Activated CD4-positive, alpha-beta T cell treated with anti-CD3 and anti-CD28 coated beads, Interleukin-2, amount 10 ng/mL, durations not matched to agents 24 days and 14 days (primary cell): Measurements from ENCODE around the gene ZNF627. TPM values are rescaled to one million over a fixed set of nuclear protein-coding genes. Genes with fewer than 3 reads are reported as not detected.

Experiments used
- DNase-seq: peaks from one replicate; pipeline ENCODE4 v3.0.0; 2022
- H3K27ac Mint-ChIP-seq: one replicate; pipeline ENCODE4 v1.8.0; 2022; ENCODE audit warnings: mild to moderate bottlenecking, mixed read lengths
- H3K27me3 Mint-ChIP-seq: one replicate; pipeline ENCODE4 v1.8.0; 2022; ENCODE audit warnings: mixed read lengths
- H3K36me3 Mint-ChIP-seq: one replicate; pipeline ENCODE4 v1.8.0; 2022; ENCODE audit warnings: low read depth, mild to moderate bottlenecking, mixed read lengths
- H3K4me1 Mint-ChIP-seq: one replicate; pipeline ENCODE4 v1.8.0; 2021; ENCODE audit warnings: mixed read lengths
- H3K4me3 Mint-ChIP-seq: one replicate; pipeline ENCODE4 v1.8.0; 2022; ENCODE audit warnings: mild to moderate bottlenecking, moderate library complexity, mixed read lengths
- H3K9me3 Mint-ChIP-seq: one replicate; pipeline ENCODE4 v1.8.0; 2021; ENCODE audit warnings: mixed read lengths
- intact Hi-C: fragments of 100-400 bp; cut with micrococcal nuclease; formaldehyde crosslinking; loops from one replicate; pipeline ENCODE4 v1.15.1; 2023
- total RNA-seq: library from RNA; stranded (reverse); gene quantifications from 2 replicates; pipeline ENCODE4 v1.2.3, GENCODE V29; 2022

The ZNF627 gene
- total RNA-seq: 5.2 and 7.1 TPM in 2 replicates

GRCh38 chr19:11597202-11598102 is at the start of gene ZNF627:
Gene ZNF627 (plus strand): TSS chr19:11597483. CDS start chr19:11597628, 145 bp downstream.
- intact Hi-C loops: no loop called here
- H3K27me3 Mint-ChIP-seq: no peaks in the 10 kb centered on the region

GRCh38 chr19:11547929-11548700 is 49.2 kb upstream of the ZNF627 start:
- Mint-ChIP-seq H3K9me3 (no peaks in the 10 kb centered on the region), H3K27me3 (no peaks in the 10 kb centered on the region), H3K36me3 (peaks cover 4% of the 10 kb centered on the region), H3K4me3 (no peak overlapping the region), H3K27ac (no peak overlapping the region), H3K4me1 (no peaks in the 10 kb centered on the region)
- DNase-seq: no peak
- intact Hi-C loops: no loop called here

More at GRCh38 chr19:11597202-11598102, at the start of gene ZNF627:
- Mint-ChIP-seq H3K27ac (peak within 1 kb of the TSS; percentile 80), H3K4me1 (peaks cover 8% of the 10 kb centered on the region), H3K36me3 (peaks cover 19% of the 10 kb centered on the region), H3K4me3 (peak within 1 kb of the TSS; percentile 91), H3K9me3 (peaks cover 6% of the 10 kb centered on the region)
- DNase-seq: peak; percentile 99

- Mint-ChIP-seq H3K36me3 (peaks cover 12% of the 10 kb centered on the region), H3K27ac (no peak overlapping the region), H3K4me1 (peaks cover 7% of the 10 kb centered on the region)
Observed at GRCh38 chr19:11549386-11549953, 47.8 kb upstream of the ZNF627 start.

GRCh38 chr19:11550265-11550664 is 47.0 kb upstream of the ZNF627 start:
- Mint-ChIP-seq H3K27ac (no peak overlapping the region), H3K36me3 (peaks cover 13% of the 10 kb centered on the region), H3K4me3 (no peak overlapping the region), H3K9me3 (no peaks in the 10 kb centered on the region), H3K27me3 (no peaks in the 10 kb centered on the region), H3K4me1 (peaks cover 9% of the 10 kb centered on the region)
- DNase-seq: no peak
- intact Hi-C loops: no loop called here

More at GRCh38 chr19:11549386-11549953, 47.8 kb upstream of the ZNF627 start:
- Mint-ChIP-seq H3K4me3 (no peak overlapping the region), H3K9me3 (no peaks in the 10 kb centered on the region), H3K27me3 (no peaks in the 10 kb centered on the region)
- no peak for DNase-seq
- intact Hi-C loops: no loop called here

- H3K27ac Mint-ChIP-seq: no peak overlapping the region
- H3K9me3 Mint-ChIP-seq: no peaks in the 10 kb centered on the region
- no peak overlapping the region for H3K4me3 Mint-ChIP-seq
- H3K36me3 Mint-ChIP-seq: peaks cover 21% of the 10 kb centered on the region
- H3K4me1 Mint-ChIP-seq: peaks cover 15% of the 10 kb centered on the region
- H3K27me3 Mint-ChIP-seq: no peaks in the 10 kb centered on the region
- DNase-seq: no peak
- intact Hi-C loops: no loop called here
Observed at GRCh38 chr19:11551603-11552235, 45.6 kb upstream of the ZNF627 start.

- no peak for DNase-seq
- Mint-ChIP-seq H3K4me3 (no peak overlapping the region), H3K4me1 (peaks cover 20% of the 10 kb centered on the region), H3K36me3 (peaks cover 27% of the 10 kb centered on the region), H3K27ac (no peak overlapping the region), H3K27me3 (no peaks in the 10 kb centered on the region), H3K9me3 (no peaks in the 10 kb centered on the region)
- intact Hi-C loops: no loop called here
Observed at GRCh38 chr19:11552666-11553372, 44.5 kb upstream of the ZNF627 start.

GRCh38 chr19:11554160-11554559 is 43.1 kb upstream of the ZNF627 start:
- H3K27ac Mint-ChIP-seq: peak overlapping the region; percentile 27
- H3K27me3 Mint-ChIP-seq: no peaks in the 10 kb centered on the region
- intact Hi-C loops: no loop called here
- no peak overlapping the region for H3K4me3 Mint-ChIP-seq
- no peaks in the 10 kb centered on the region for H3K9me3 Mint-ChIP-seq
- peaks cover 29% of the 10 kb centered on the region for H3K4me1 Mint-ChIP-seq
- peaks cover 32% of the 10 kb centered on the region for H3K36me3 Mint-ChIP-seq
- DNase-seq: no peak

GRCh38 chr19:11555246-11555645 is 42.0 kb upstream of the ZNF627 start:
- H3K4me1 Mint-ChIP-seq: peaks cover 34% of the 10 kb centered on the region
- no peaks in the 10 kb centered on the region for H3K27me3 Mint-ChIP-seq
- H3K36me3 Mint-ChIP-seq: peaks cover 33% of the 10 kb centered on the region
- H3K9me3 Mint-ChIP-seq: no peaks in the 10 kb centered on the region
- H3K4me3 Mint-ChIP-seq: no peak overlapping the region
- H3K27ac Mint-ChIP-seq: no peak overlapping the region
- DNase-seq: no peak
- intact Hi-C loops: no loop called here

- intact Hi-C loops: no loop called here
- Mint-ChIP-seq H3K4me3 (peak overlapping the region; percentile 95), H3K27me3 (no peaks in the 10 kb centered on the region), H3K9me3 (no peaks in the 10 kb centered on the region), H3K27ac (peak overlapping the region; percentile 25), H3K36me3 (peaks cover 33% of the 10 kb centered on the region), H3K4me1 (peaks cover 42% of the 10 kb centered on the region)
- no peak for DNase-seq
Observed at GRCh38 chr19:11556634-11557420, 40.5 kb upstream of the ZNF627 start.

DNA sequence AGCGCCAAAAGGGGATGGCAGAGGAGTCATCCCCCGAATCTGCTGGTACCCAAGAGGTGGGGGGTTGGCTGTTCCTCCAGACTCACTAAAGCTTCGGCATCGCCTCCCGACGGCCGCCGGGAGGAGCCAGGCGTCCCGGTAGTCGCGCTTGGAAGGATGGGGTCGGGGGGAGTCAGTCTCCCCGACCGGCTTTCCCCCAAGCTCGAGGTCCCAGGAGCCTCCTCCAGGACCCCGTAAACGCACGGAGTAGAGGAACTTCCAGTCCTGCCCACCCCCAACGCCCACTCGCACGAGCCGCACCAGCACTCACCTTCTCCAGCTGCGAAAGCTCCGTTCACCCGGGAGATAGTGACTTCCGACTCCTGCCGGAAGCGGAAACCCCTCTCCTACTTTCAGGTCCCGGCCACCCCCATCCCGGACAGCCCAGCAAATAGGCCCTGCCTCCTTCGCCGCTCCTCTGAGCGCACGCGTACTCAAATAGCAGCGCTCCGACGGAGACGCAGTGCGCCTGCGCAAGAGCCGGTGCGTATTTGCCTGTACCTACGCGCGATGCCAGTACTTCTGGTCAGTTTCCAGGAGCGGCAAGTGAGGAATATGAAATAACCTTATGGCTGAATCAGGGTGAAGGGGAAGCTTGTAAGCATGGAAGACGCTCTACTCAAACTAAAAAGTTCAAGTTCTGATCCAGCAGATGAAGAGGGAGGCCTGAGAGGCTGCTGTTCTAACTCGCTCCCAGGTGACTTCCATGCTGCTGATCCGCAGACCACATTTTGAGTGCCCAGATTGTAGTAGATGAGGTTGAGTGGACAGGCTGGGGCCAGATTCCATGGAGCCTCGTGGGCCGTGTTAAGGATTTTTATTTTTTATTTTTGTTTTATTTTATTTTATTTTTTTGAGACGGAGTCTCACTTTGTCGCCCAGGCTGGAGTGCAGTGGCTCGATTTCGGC is 38.1 kb upstream of the ZNF627 start, which contains the start of gene ELOF1:
Gene ELOF1 (minus strand): TSS at position 350 of the 948 bp plus-strand sequence. CDS start 4,883 bp downstream, outside the sequence.
- Mint-ChIP-seq H3K4me1 (peaks cover 42% of the 10 kb centered on the region), H3K27me3 (no peaks in the 10 kb centered on the region), H3K36me3 (peaks cover 23% of the 10 kb centered on the region), H3K27ac (peak within 1 kb of the TSS; percentile 96), H3K9me3 (no peaks in the 10 kb centered on the region), H3K4me3 (peak within 1 kb of the TSS; percentile 95)
- DNase-seq: peak; percentile 99
- intact Hi-C loops: loop anchor here (1.0 to 2.0 kb wide), 3 partner anchors 23 to 124 kb away; partner anchors contain the start of genes ECSIT, ODAD3 and PRKCSH

DNA sequence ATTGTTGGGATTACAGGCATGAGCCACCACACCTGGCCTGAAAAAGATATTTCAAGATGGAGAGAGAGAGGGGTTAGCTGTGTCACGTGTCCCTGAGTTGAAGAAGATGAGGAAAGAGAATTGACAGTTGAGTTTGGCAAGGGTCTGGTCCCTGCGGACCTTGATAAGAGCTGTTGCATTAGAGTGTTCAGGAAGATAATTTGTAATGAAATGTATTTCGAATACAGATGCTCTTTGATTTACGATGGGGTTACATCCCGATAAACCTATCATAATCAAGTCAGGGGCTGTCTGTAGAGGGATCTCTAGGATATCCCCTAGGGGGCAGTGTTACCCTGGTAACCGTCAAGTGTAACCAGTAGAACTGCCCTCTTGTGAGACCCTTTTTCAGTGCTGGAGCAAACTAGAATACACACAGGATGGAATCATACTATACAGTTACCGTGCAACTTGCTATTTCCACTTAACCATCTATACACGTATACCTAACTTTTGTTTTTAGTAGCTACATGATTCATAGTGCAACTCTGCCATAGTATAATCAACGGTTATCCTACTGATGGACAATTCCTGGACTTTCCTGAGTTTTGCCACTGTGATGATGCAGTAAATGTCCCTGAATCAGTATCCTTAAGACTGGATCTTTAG is 36.8 kb upstream of the ZNF627 start:
- intact Hi-C loops: loop anchor here (1.0 kb wide), 2 partner anchors 21 to 27 kb away; no protein-coding TSS in a partner anchor
- peak overlapping the region; percentile 95 for H3K4me3 Mint-ChIP-seq
- peaks cover 36% of the 10 kb centered on the region for H3K4me1 Mint-ChIP-seq
- DNase-seq: peak; percentile 91
- peaks cover 17% of the 10 kb centered on the region for H3K36me3 Mint-ChIP-seq
- H3K27ac Mint-ChIP-seq: peak overlapping the region; percentile 79
- H3K9me3 Mint-ChIP-seq: no peaks in the 10 kb centered on the region
- H3K27me3 Mint-ChIP-seq: no peaks in the 10 kb centered on the region
